HepG2 (cell line): ENCODE measurements around the gene PLPPR2. TPM values are rescaled to one million over a fixed set of nuclear protein-coding genes. Genes with fewer than 3 reads are reported as not detected.

ENCODE experiments used
- ADNP ChIP-seq: sonication (generic); formaldehyde crosslinking; IDR thresholded peaks from 2 replicates; pipeline ENCODE4 v1.4.0; 2020; ENCODE audit warnings: missing genetic modification reagents
- AGO2 ChIP-seq: fragments of 200-400 bp; formaldehyde crosslinking; optimal IDR thresholded peaks from 2 replicates; pipeline ENCODE3; 2017; ENCODE audit warnings: mild to moderate bottlenecking, low read depth, low read length, moderate library complexity
- ATF7 ChIP-seq, 2 experiments: fragments of 450-650 bp in 1 of 2; sonication (generic) in 1 of 2; formaldehyde crosslinking in 1 of 2; IDR thresholded peaks; 2 replicates each; pipeline versions ENCODE4 v1.4.0 to v1.6.1; 2016 to 2020; ENCODE audit warnings: antibody characterized with exemption in 1 of 2, mild to moderate bottlenecking in 1 of 2, missing genetic modification reagents in 1 of 2
- ATF7-NPFF ChIP-seq: sonication (generic); formaldehyde crosslinking; IDR thresholded peaks from 2 replicates; pipeline ENCODE4 v1.8.1; 2023; ENCODE audit warnings: mild to moderate bottlenecking, low read depth, missing genetic modification reagents, moderate library complexity
- CEBPB ChIP-seq: IDR thresholded peaks from 2 replicates; pipeline ENCODE4 v1.6.1; 2011; ENCODE audit warnings: low read depth, low read length, improper control_type of control experiment, borderline replicate concordance
- CHCHD3 ChIP-seq: sonication (generic); formaldehyde crosslinking; IDR thresholded peaks from 2 replicates; pipeline ENCODE4 v1.8.0; 2022; ENCODE audit warnings: mild to moderate bottlenecking, missing genetic modification reagents, moderate library complexity
- CREM ChIP-seq, 2 experiments: sonication (generic) in 1 of 2; formaldehyde crosslinking in 1 of 2; IDR thresholded peaks; 2 replicates each; pipeline versions ENCODE4 v1.4.0 to v1.6.1; 2016 to 2020; ENCODE audit warnings: antibody characterized with exemption in 1 of 2, mild to moderate bottlenecking in 1 of 2, missing genetic modification reagents in 1 of 2
- FLYWCH1 ChIP-seq: sonication (generic); formaldehyde crosslinking; IDR thresholded peaks from 2 replicates; pipeline ENCODE4 v1.8.1; 2023; ENCODE audit warnings: mild to moderate bottlenecking, missing genetic modification reagents
- HOXA5 ChIP-seq: sonication (generic); formaldehyde crosslinking; IDR thresholded peaks from 2 replicates; pipeline ENCODE4 v1.4.0; 2020; ENCODE audit warnings: missing genetic modification reagents
- HOXD1 ChIP-seq: sonication (generic); formaldehyde crosslinking; IDR thresholded peaks from 2 replicates; pipeline ENCODE4 v1.5.0; 2020; ENCODE audit warnings: missing genetic modification reagents
- KAT7 ChIP-seq: IDR thresholded peaks from 2 replicates; pipeline ENCODE4 v1.6.1; 2018; ENCODE audit warnings: borderline replicate concordance, missing compliant biosample characterization
- MTA1 ChIP-seq: sonication (generic); formaldehyde crosslinking; IDR thresholded peaks from 2 replicates; pipeline ENCODE4 v1.4.0; 2020; ENCODE audit warnings: missing genetic modification reagents, mild to moderate bottlenecking, borderline replicate concordance
- NBN ChIP-seq: fragments of 450-650 bp; conservative IDR thresholded peaks from 2 replicates; pipeline ENCODE4 v1.6.1; 2017
- NR3C1 ChIP-seq: sonication (generic); formaldehyde crosslinking; IDR thresholded peaks from 2 replicates; pipeline ENCODE4 v1.4.0; 2020; ENCODE audit warnings: missing genetic modification reagents
- PHF5A ChIP-seq: IDR thresholded peaks from one replicate; pipeline ENCODE4 v1.6.1; 2018; ENCODE audit warnings: low read depth, missing genetic modification reagents; ENCODE audit not compliant: unreplicated experiment
- PLRG1 ChIP-seq: fragments of 450-650 bp; conservative IDR thresholded peaks from 2 replicates; pipeline ENCODE4 v1.6.1; 2016
- RARG ChIP-seq: sonication (generic); formaldehyde crosslinking; IDR thresholded peaks from 2 replicates; pipeline ENCODE4 v1.4.0; 2020; ENCODE audit warnings: low read depth, mild to moderate bottlenecking, missing genetic modification reagents
- SMARCE1 ChIP-seq: fragments of 450-650 bp; IDR thresholded peaks from 2 replicates; pipeline ENCODE4 v1.6.1; 2017; ENCODE audit warnings: borderline replicate concordance
- SOX5 ChIP-seq: IDR thresholded peaks from 2 replicates; pipeline ENCODE4 v1.6.1; 2016; ENCODE audit warnings: borderline replicate concordance
- TRAFD1 ChIP-seq: sonication (generic); formaldehyde crosslinking; IDR thresholded peaks from 2 replicates; pipeline ENCODE4 v1.5.1; 2020; ENCODE audit warnings: missing genetic modification reagents, mild to moderate bottlenecking, borderline replicate concordance
- ZBTB20 ChIP-seq: sonication (generic); formaldehyde crosslinking; IDR thresholded peaks from 2 replicates; pipeline ENCODE4 v1.8.1; 2023; ENCODE audit warnings: missing genetic modification reagents, low read depth, mild to moderate bottlenecking, borderline replicate concordance
- ZNF136 ChIP-seq: sonication (generic); formaldehyde crosslinking; IDR thresholded peaks from 2 replicates; pipeline ENCODE4 v1.8.1; 2022; ENCODE audit warnings: low read depth, mild to moderate bottlenecking, moderate library complexity, missing genetic modification reagents
- ZNF317 ChIP-seq: sonication (generic); formaldehyde crosslinking; IDR thresholded peaks from 2 replicates; pipeline ENCODE4 v1.5.0; 2020; ENCODE audit warnings: mild to moderate bottlenecking, missing genetic modification reagents
- ZNF329 ChIP-seq: sonication (generic); formaldehyde crosslinking; IDR thresholded peaks from 2 replicates; pipeline ENCODE4 v1.9.0; 2021; ENCODE audit warnings: low read depth, mild to moderate bottlenecking, missing genetic modification reagents
- ZNF605 ChIP-seq: sonication (generic); formaldehyde crosslinking; IDR thresholded peaks from 2 replicates; pipeline ENCODE4 v1.8.0; 2022; ENCODE audit warnings: mild to moderate bottlenecking, missing genetic modification reagents
- ZNF652 ChIP-seq: IDR thresholded peaks from 2 replicates; pipeline ENCODE4 v1.6.1; 2016; ENCODE audit warnings: low read depth, borderline replicate concordance
- ZNF768 ChIP-seq: sonication (generic); formaldehyde crosslinking; IDR thresholded peaks from 2 replicates; pipeline ENCODE4 v1.4.0; 2020; ENCODE audit warnings: missing genetic modification reagents
- ZNF839 ChIP-seq: sonication (generic); formaldehyde crosslinking; IDR thresholded peaks from 2 replicates; pipeline ENCODE4 v1.4.0; 2020; ENCODE audit warnings: missing genetic modification reagents, mild to moderate bottlenecking, borderline replicate concordance
- polyA plus RNA-seq, 8 experiments: library from polyadenylated mRNA; depleted of rRNA in 3 of 8; stranded (reverse) in 7 of 8; unstranded in 1 of 8; fragments of >200 nt; fragmentation: Illumina TruSeq in 4 of 8; extraction: Trizol in 4 of 8; gene quantifications; 2 replicates each; pipeline versions ENCODE4 v1.2.1 to v1.2.3, GENCODE V29; 2011 to 2016; ENCODE audit warnings: low read depth in 4 of 8, missing spikeins in 1 of 8, mixed read lengths in 1 of 8; ENCODE audit not compliant: insufficient read depth in 1 of 8
- total RNA-seq, 5 experiments: library from RNA; depleted of rRNA; stranded (reverse); fragments of >200 nt; fragmentation: Illumina TruSeq; extraction: Trizol; gene quantifications; 2 replicates each; pipeline ENCODE4 v1.2.3, GENCODE V29; 2016; ENCODE audit warnings: low read depth in 1 of 5
- TF ChIP-seq, protein P1 (sequence below): sonication (generic); formaldehyde crosslinking; IDR thresholded peaks from 2 replicates; pipeline ENCODE4 v1.5.1; 2020; ENCODE audit warnings: mild to moderate bottlenecking, missing genetic modification reagents, moderate library complexity

PLPPR2 gene
- total and polyA plus RNA-seq, 2 of the 13 experiments (the other 11 are each of a cell fraction or from before 2014, with no cell fraction given): 1.5 to 2.1 TPM

GRCh38 chr19:11380653-11381537 lies 25.7 kb downstream of the PLPPR2 start (continued):
- peak; percentile 31; the same call in 1 of the 2 replicates for TF ChIP-seq ZNF317
- no peak for TF ChIP-seq ZNF605
- no peak for TF ChIP-seq HOXD1
- TF ChIP-seq NR3C1 (CRISPR knock-in tag): no peak
- TF ChIP-seq, protein P1, sequence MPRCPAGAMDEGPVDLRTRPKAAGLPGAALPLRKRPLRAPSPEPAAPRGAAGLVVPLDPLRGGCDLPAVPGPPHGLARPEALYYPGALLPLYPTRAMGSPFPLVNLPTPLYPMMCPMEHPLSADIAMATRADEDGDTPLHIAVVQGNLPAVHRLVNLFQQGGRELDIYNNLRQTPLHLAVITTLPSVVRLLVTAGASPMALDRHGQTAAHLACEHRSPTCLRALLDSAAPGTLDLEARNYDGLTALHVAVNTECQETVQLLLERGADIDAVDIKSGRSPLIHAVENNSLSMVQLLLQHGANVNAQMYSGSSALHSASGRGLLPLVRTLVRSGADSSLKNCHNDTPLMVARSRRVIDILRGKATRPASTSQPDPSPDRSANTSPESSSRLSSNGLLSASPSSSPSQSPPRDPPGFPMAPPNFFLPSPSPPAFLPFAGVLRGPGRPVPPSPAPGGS (CRISPR knock-in tag): peak; percentile 56; the same call in 1 of the 2 replicates
- TF ChIP-seq FLYWCH1 (CRISPR knock-in tag): 0 out of 2 replicates have a peak, but pooled peaks have one; percentile 82
- TF ChIP-seq NBN: no peak
- no peak for TF ChIP-seq ZBTB20 (CRISPR knock-in tag)
- TF ChIP-seq RARG (CRISPR knock-in tag): no peak
- peak; percentile 78 for TF ChIP-seq CREM (IDR thresholded peaks at IDR 0.05)
- TF ChIP-seq CREM (CRISPR knock-in tag; IDR thresholded peaks at IDR 0.05): peak; percentile 43; the same call in 1 of the 2 replicates
- no peak; the same call in 1 of the 2 replicates for TF ChIP-seq ATF7-NPFF
- no peak for TF ChIP-seq ATF7 (IDR thresholded peaks at IDR 0.05)
- peak; percentile 61; the same call in 1 of the 2 replicates for TF ChIP-seq ATF7 (CRISPR knock-in tag; IDR thresholded peaks at IDR 0.05)
- no peak; the same call in 1 of the 2 replicates for TF ChIP-seq ZNF839 (CRISPR knock-in tag)
- TF ChIP-seq ADNP: no peak
- TF ChIP-seq TRAFD1 (CRISPR knock-in tag): no peak
- TF ChIP-seq ZNF652 (CRISPR knock-in tag): no peak
- TF ChIP-seq SMARCE1: no peak
- TF ChIP-seq SOX5: no peak; the same call in none of the 2 replicates
- no peak for TF ChIP-seq CEBPB
- TF ChIP-seq KAT7 (CRISPR knock-in tag): no peak
- no peak for TF ChIP-seq CHCHD3 (CRISPR knock-in tag)
- TF ChIP-seq ZNF136 (CRISPR knock-in tag): 0 out of 2 replicates have a peak, but pooled peaks have one; percentile 45
- peak; percentile 43 for TF ChIP-seq AGO2
- TF ChIP-seq PHF5A (CRISPR knock-in tag): no peak
- peak; percentile 43; the same call in 1 of the 2 replicates for TF ChIP-seq HOXA5
- no peak for TF ChIP-seq ZNF329
- peak; percentile 62; the same call in 1 of the 2 replicates for TF ChIP-seq MTA1 (CRISPR knock-in tag)
- TF ChIP-seq ZNF768 (CRISPR knock-in tag): peak; percentile 95
- no peak for TF ChIP-seq PLRG1
